Kidney epithelial cell (primary cell): ENCODE results near the gene OSGIN1. TPM values are rescaled to one million over a fixed set of nuclear protein-coding genes. Genes with fewer than 3 reads are reported as not detected.
A peak's percentile ranks its signal among the peaks of the same experiment; 100 is the strongest.

Source experiments
- DNase-seq: peaks from one replicate; pipeline ENCODE4 v3.0.0-alpha.2; 2010; ENCODE audit warnings: low read depth
- H3K27me3 ChIP-seq: 2 replicates; pipeline ENCODE4 v1.6.0; 2011; ENCODE audit warnings: low read length; ENCODE audit not compliant: control insufficient read depth, insufficient read depth
- H3K36me3 ChIP-seq: 2 replicates; pipeline ENCODE4 v1.5.1; 2011; ENCODE audit warnings: low read length; ENCODE audit not compliant: control insufficient read depth, insufficient read depth
- H3K4me3 ChIP-seq: 2 replicates; pipeline ENCODE4 v1.5.1; 2011; ENCODE audit warnings: low read depth, mild to moderate bottlenecking, control low read depth, low read length
- total RNA-seq: library from RNA; depleted of rRNA; stranded (reverse); fragments of >200 nt; gene quantifications from 2 replicates; pipeline ENCODE4 v1.2.3, GENCODE V29; 2015
- TF ChIP-seq, protein P1 (sequence below): IDR thresholded peaks from 2 replicates; pipeline ENCODE4 v1.5.1; 2011; ENCODE audit warnings: mild to moderate bottlenecking, moderate library complexity, low read length, control low read depth, inconsistent platforms; ENCODE audit not compliant: insufficient read depth, poor library complexity, severe bottlenecking

OSGIN1 gene
- total RNA-seq, 1 donor from 2014 or later = 8.0 TPM

DNA sequence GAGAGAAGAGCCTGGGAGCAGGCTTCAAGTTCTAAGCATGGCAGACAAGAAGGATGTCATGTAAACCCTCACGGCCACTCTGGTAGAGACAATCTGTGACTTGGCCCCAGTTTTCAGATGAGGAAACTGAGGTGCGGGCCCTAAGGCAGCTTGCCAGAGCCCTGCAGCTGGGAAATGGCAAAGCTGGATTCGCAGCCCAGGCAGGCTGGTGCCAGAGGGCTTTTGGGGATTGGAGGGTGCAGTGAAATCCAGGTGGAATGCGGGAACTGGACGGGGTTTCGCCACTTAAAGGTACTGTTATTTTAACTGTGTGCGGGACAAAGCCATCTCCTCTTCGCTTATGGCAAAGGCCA lies 477 bp upstream of the OSGIN1 start:
- H3K4me3 ChIP-seq = no peak overlapping the region
- no peak for DNase-seq
- H3K36me3 ChIP-seq = peaks cover 1% of the 10 kb centered on the region
- TF ChIP-seq, protein P1, sequence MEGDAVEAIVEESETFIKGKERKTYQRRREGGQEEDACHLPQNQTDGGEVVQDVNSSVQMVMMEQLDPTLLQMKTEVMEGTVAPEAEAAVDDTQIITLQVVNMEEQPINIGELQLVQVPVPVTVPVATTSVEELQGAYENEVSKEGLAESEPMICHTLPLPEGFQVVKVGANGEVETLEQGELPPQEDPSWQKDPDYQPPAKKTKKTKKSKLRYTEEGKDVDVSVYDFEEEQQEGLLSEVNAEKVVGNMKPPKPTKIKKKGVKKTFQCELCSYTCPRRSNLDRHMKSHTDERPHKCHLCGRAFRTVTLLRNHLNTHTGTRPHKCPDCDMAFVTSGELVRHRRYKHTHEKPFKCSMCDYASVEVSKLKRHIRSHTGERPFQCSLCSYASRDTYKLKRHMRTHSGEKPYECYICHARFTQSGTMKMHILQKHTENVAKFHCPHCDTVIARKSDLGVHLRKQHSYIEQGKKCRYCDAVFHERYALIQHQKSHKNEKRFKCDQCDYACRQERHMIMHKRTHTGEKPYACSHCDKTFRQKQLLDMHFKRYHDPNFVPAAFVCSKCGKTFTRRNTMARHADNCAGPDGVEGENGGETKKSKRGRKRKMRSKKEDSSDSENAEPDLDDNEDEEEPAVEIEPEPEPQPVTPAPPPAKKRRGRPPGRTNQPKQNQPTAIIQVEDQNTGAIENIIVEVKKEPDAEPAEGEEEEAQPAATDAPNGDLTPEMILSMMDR = no peak
- no peaks in the 10 kb centered on the region for H3K27me3 ChIP-seq

GRCh38 chr16:83953796-83954576 lies 946 bp downstream of the OSGIN1 start:
- peaks cover 1% of the 10 kb centered on the region for H3K36me3 ChIP-seq
- peak overlapping the region; percentile 49 for H3K4me3 ChIP-seq
- TF ChIP-seq, protein P1 = peak; percentile 72
- DNase-seq = peak; percentile 29
- no peaks in the 10 kb centered on the region for H3K27me3 ChIP-seq

- no peak for DNase-seq
- H3K36me3 ChIP-seq = peaks cover 1% of the 10 kb centered on the region
- H3K27me3 ChIP-seq = no peaks in the 10 kb centered on the region
- no peak overlapping the region for H3K4me3 ChIP-seq
- TF ChIP-seq, protein P1 = no peak
Measured at GRCh38 chr16:83954577-83955016, 1.6 kb downstream of the OSGIN1 start.

DNA sequence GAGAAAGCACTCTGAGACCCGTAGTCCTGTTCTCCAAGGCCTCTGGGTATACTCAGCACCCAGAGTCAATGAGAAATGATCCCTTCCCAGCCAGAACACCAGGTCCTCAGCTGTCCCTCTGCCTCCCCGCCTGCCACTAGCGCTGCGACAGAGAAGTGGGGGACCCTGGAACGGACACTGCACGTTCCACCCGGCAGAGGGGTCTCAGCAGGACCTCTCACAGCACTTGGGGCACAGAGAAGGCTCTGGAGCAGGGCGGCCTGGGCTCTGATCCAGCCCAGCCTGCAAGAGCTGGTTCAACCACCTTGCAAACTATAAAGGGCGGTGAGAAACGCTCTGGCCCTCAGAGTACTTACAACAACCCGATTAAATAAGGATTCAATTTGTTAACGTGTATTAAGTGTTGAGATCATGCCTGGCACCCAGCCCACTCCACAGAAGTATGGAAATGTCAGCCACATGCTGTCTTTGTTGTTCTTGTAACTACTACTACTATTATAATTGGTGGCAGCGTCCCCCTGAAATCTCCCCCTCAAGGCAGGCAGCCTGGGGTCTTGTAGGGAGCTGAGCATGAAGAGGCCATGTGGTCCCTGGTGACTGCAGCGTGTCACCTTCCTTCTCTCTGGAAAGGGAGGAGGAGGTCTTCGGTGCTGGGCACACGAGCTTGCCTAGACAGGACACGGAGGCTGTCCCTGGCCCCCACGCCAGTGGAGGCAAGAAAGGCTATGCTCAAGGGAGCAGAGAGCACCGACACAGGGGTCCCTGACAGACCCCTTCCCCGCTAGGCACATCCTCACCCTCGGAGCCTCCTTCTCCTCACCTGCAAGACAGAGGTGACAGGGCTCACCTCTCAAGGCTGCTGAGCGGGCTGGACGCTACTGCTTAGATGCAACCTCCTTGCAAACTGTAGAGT lies 2.4 kb downstream of the OSGIN1 start:
- Histone ChIP-seq H3K36me3 (peaks cover 1% of the 10 kb centered on the region), H3K27me3 (no peaks in the 10 kb centered on the region), H3K4me3 (no peak overlapping the region)
- DNase-seq = no peak
- TF ChIP-seq, protein P1 = no peak

- DNase-seq = no peak
- Histone ChIP-seq H3K36me3 (peaks cover 1% of the 10 kb centered on the region), H3K4me3 (no peak overlapping the region), H3K27me3 (no peaks in the 10 kb centered on the region)
- TF ChIP-seq, protein P1 = peak; percentile 96
Measured at GRCh38 chr16:83956336-83957289, 3.6 kb downstream of the OSGIN1 start.
